Right ventricle myocardium superior (tissue), 1 donor: ENCODE measurements around the gene FARS2. TPM values are rescaled to one million over a fixed set of nuclear protein-coding genes. Genes with fewer than 3 reads are reported as not detected.
A peak's percentile ranks its signal among the peaks of the same experiment; 100 is the strongest.

ENCODE experiments used
- ATAC-seq: fragments of 200-7000 bp; cut with Tn5 transposase; one replicate; pipeline ENCODE4 v1.9.1; 2020; ENCODE audit warnings: mild to moderate bottlenecking; ENCODE audit not compliant: poor library complexity
- DNase-seq: peaks from one replicate; pipeline ENCODE4 v3.0.0-alpha.2; 2020
- intact Hi-C: fragments of 100-400 bp; cut with DNase I; formaldehyde crosslinking; loops from one replicate; pipeline ENCODE4 v1.11.2; 2022
- total RNA-seq: library from RNA; stranded (reverse); fragmentation: NEBNext Ultra II Directional; extraction: Animal tissue kit (Norgen Biotek cat#: 25700); gene quantifications from one replicate; pipeline ENCODE4 v1.2.1, GENCODE V29; 2021
- donor health status: DM: no; HTN: yes; CAD: no; lungs with severe emphysema.

FARS2 gene
- total RNA-seq, 1 donor from 2014 or later: 20.8 TPM

- DNase-seq (no peak), ATAC-seq (no peak)
- intact Hi-C loops: no loop called here
These were observed 137.2 kb downstream of the FARS2 start for GRCh38 chr6:5398530-5398929.

- no peak for ATAC-seq
- intact Hi-C loops: no loop called here
- no peak for DNase-seq
These were observed 138.1 kb downstream of the FARS2 start for GRCh38 chr6:5399391-5399790.

GRCh38 chr6:5401845-5402738 is 140.8 kb downstream of the FARS2 start:
- ATAC-seq (no peak), DNase-seq (no peak)
- intact Hi-C loops: loop anchor here (5.0 kb wide), 1 partner anchor 260 kb away; no protein-coding TSS in a partner anchor

GRCh38 chr6:5403076-5403475 is 141.8 kb downstream of the FARS2 start:
- intact Hi-C loops: loop anchor here (5.0 kb wide), 1 partner anchor 261 kb away; no protein-coding TSS in a partner anchor
- no peak for ATAC-seq
- no peak for DNase-seq

- ATAC-seq (no peak), DNase-seq (no peak)
- intact Hi-C loops: loop anchor here (5.0 kb wide), 1 partner anchor 261 kb away; no protein-coding TSS in a partner anchor
These were observed 142.3 kb downstream of the FARS2 start for GRCh38 chr6:5403609-5404008.

GRCh38 chr6:5405976-5406375 is 144.7 kb downstream of the FARS2 start:
- ATAC-seq: no peak
- intact Hi-C loops: no loop called here
- DNase-seq: no peak

- DNase-seq: no peak
- intact Hi-C loops: no loop called here
These were observed 150.1 kb downstream of the FARS2 start for GRCh38 chr6:5411414-5411813.

DNA sequence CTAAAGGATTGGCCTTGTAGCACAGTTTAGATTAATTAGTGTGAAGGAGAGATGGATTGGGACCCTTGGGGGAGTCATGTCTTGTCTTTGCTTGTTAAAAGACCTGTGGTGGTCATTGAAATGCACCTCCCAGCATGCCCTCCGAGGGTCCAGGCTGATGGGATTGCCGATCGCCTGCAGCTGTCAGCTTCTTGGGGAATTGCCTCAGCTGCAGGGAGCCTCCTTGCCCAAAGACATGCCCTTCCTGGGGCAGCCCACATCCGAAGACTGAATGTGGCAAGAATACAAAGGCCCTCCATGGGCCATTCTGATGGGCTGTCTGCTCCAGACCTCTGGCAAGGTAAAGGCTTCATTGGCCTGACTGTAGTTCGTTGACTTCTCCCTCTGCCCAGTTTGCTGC is 150.7 kb downstream of the FARS2 start:
- no peak for ATAC-seq
- intact Hi-C loops: no loop called here
- no peak for DNase-seq

More at GRCh38 chr6:5411414-5411813, 150.1 kb downstream of the FARS2 start:
- ATAC-seq: no peak

DNA sequence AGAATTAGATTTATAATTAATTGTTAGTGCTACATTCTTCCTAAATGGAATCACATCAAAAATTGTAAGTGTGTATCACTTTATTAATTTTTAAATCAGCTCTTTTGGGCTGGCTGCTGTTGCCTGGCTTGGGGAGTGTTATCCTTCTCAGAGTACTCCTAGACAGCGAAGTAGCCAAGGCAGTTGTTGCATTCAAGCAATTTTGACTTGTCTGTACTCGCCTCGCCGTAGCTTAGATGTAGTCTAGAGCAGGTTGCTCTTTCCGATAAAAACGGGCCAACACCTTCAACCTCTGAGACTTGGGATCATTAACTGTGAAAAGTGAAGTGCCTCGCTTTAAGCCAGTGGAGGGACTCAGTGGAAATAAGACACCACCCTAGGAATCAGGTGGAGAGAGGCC is 151.3 kb downstream of the FARS2 start:
- ATAC-seq (no peak), DNase-seq (no peak)
- intact Hi-C loops: no loop called here

DNA sequence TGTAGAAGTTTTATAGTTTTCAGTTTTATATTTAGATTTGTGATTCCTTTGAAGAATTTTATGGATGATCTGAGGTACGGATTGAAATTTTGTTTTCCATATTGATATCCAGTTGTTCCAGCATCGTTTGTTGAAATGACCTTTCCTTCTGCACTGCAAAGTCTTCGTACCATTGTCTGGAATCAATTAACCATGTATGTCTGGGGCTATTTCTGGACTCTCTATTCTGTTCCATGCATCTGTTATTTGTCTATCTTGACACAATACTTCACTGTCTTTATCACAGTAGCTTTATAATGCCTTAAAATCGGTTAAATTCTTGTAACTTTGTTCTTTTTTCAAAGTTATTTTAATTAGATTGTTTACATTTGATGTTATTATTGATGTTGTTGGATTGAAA is 154.9 kb downstream of the FARS2 start:
- no peak for ATAC-seq
- intact Hi-C loops: no loop called here
- no peak for DNase-seq

GRCh38 chr6:5422321-5422915 is 161.1 kb downstream of the FARS2 start:
- no peak for DNase-seq
- intact Hi-C loops: no loop called here
- peak; percentile 65 for ATAC-seq

GRCh38 chr6:5423251-5423650 is 161.9 kb downstream of the FARS2 start:
- ATAC-seq: no peak
- intact Hi-C loops: no loop called here

DNA sequence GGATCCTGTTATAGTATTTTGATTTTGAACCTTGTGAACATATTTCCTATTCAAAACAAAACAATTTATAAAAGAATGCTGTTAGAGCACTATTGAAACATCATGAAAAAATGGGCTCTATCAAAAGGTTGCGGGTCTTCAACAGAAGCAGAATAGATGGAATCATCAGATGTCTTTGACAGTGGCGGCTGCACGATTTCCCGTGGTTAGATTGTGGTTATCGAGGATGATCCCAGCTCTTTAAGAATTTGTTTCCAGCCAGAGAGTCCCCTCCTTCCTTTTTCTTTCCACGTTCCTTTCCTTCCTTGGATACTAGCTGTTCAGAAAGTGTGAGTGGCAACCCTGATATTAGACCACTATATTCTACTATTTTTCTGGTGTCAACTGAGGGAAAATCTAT is 163.4 kb downstream of the FARS2 start:
- intact Hi-C loops: no loop called here
- DNase-seq (no peak), ATAC-seq (no peak)

More at GRCh38 chr6:5423251-5423650, 161.9 kb downstream of the FARS2 start:
- DNase-seq: no peak

DNA sequence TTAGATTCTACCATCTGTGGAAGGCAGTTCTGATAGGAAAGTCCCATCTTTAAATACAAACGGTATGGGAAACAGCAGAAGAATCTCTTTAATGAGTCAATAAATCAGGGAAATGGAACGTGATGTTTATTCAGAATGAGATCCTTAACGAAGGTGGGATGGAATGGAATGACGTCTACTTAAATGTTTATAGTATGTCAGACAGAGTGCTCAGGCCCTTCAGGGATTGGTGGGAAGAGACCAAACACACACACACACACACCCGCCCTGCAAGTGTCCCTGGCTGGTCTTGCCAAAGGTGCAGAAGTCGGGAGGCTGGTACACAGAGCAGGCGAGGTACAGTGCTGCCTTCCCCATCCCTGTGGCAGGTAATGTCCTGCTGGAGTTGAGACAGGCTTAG is 164.0 kb downstream of the FARS2 start:
- ATAC-seq (no peak), DNase-seq (no peak)
- intact Hi-C loops: no loop called here

GRCh38 chr6:5425797-5426196 is 164.5 kb downstream of the FARS2 start:
- intact Hi-C loops: no loop called here
- ATAC-seq (no peak), DNase-seq (no peak)

- ATAC-seq (no peak), DNase-seq (no peak)
- intact Hi-C loops: no loop called here
These were observed 166.3 kb downstream of the FARS2 start for GRCh38 chr6:5427586-5427985.

- no peak for ATAC-seq
- DNase-seq: no peak
- intact Hi-C loops: no loop called here
These were observed 172.0 kb downstream of the FARS2 start for GRCh38 chr6:5433324-5433723.

DNA sequence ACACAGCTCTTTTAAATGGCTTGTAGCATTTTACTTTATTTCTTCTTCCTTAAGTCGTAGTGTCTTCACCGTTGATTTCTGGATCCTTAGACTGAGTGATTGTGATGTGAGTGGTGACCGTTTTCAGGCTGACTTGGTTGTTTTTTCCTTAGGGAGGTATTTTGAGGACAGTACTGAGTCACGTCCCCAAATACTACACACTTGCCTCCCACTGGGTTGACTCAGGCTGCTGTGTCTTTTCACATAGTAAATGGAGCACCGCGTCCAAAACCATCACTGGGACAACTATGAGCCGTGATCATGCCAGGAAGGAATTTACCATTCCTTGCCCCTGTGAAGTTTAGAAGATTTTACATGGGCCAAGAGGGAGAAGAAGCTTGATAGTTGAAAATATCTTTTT is 174.1 kb downstream of the FARS2 start:
- ATAC-seq (no peak), DNase-seq (no peak)
- intact Hi-C loops: no loop called here

DNA sequence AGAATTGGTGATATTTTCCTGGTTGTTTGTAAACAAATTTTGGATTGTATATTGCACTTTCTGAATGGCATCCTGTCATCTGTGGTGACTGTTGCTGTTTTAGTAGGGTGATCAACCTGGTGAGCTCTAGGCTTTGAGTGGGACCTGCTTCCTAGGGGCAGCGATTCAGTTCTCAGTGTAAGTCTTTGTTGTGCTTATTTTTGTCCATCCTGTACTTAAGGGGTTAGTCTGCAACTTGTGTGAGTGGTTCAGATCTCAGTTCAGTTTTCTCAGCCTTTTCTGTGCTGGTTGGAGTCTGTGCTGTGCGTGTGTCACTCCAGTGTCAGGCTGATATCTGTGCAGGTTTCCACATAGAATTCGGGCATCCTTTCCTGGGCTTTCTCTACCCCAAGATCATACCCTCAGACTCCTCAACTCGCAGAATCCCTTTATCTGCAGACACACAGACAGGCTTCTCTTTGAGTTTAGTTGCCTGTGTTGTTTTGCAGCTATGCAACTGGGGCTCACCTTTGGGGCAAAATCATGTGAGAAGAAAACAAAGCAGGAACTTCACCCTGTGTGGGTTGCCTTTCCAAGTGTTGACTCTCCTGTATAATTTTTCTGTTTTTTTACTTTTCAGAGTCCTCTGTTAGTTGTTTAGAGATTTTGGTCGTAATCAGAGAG is 177.7 kb downstream of the FARS2 start:
- intact Hi-C loops: no loop called here
- ATAC-seq (no peak), DNase-seq (no peak)

GRCh38 chr6:5439749-5440148 is 178.4 kb downstream of the FARS2 start:
- intact Hi-C loops: no loop called here
- ATAC-seq: no peak
- DNase-seq: no peak
